ENCODE data around the gene OR1D5.
"Not testable (repeated sequence)": the region's sequence is repeated elsewhere in the genome, so short reads cannot be mapped to it uniquely, and the experiment has no call there.

Gene OR1D5

DNA sequence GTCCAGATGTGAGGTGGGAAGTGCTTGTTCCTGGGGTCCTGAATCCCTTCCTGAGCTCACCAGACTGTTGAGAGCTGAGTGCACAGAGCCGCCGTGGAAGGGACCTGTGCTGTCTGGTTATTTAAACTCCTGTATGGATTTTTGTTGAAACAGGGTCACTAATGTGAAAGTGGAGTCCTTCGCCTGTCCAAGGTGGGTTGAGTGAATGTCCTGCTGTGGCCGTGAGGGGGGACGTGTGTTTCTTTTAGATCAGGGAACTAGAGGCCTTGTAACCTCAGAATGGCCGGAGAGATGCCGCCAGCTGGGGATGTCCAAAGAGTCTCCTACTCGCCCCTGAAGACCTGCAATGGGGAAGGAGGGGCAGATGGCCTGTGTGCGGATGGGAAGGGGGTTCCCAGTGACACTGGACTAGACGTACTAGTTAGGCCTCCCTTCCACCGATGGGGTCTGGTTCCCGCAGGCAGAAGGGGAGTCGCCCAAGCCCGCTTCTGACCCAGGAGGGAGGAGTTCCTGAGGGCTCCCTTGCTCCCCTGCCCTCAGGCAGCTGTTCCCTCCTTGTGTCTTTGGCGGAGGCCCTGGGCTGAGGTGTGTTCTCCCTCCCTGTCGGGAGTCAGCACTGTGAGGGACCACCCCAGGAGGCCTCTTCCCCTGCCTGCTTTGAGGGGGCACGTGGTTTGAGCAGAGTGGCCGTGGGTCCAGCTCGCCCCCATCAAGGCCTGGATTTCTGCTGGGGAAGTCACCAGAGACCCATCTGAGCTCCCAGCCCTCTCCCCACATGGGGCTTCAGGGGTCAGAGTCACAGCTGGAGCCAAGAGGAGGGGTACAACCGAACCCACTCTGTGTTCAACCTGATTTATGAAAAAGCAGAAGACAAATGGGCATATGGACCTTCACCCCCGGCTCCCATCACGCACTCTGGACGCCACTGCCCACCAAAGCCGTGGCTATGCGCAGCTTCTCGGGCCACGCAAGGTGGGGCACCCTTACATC, 30.9 kb downstream of the OR1D5 start:
- no peak for DNase-seq (ENCODE audit: low read depth)

GRCh38 chr17:3030852-3031470, 32.4 kb downstream of the OR1D5 start:
- not testable (repeated sequence) for DNase-seq (ENCODE audit: low read depth)

DNA sequence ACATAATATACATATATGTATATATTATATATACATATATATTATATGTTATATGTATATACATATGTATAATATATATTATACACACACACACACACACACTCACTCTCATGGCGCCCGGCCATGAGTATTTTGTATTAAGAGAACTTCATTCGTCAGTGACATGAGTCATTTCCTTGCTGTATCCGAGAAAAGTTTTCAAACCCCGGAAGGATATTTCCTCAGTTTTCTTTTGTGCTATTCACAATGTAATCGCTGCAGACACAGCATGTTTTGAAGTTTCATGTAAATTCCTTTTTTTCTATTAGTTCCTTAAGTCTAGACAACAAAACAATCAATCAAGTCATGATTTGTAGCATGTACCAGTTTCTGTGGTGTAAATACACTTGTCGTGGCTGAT, 33.3 kb downstream of the OR1D5 start:
- DNase-seq (ENCODE audit: low read depth), result no peak

GRCh38 chr17:3029213-3029913, 34.0 kb downstream of the OR1D5 start:
- DNase-seq (ENCODE audit: low read depth), result no peak

DNA sequence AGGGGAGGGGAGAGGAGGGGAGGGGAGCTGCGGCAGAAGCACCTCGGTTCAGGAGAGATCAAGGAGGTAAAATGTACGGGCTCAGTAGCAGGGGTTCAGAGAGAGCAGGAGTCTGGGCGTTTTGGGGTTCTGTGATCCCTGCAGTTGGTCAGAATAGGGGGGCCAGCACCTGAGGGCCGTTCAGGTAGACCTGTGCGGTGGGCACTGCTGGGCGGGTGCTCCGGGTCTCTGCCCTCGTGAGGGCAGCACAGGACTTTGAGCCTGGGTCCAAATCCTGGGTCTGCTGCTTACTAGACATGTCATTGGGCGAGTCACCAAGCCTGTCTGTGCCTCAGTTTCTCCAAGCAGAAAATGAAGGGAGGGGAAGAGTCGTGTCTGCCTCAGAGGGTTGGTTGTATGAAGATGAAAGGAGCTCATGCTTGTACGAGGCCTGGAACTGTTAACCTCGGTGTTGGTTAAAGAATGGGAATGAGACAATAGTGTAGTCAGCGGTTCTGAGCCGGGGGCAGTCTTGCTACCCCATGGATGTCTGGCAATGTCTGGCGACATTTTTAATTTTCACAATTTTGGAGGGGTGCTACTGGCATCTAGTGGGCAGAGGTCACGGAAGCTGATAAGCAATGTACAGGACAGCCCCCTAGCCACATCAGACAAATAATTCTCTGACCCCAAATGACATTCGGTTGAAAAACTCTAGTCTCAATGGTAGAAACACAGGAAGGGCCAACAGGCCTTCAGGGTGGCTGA, 35.4 kb downstream of the OR1D5 start:
- no peak for DNase-seq (ENCODE audit: low read depth)

GRCh38 chr17:3026856-3027751, 36.3 kb downstream of the OR1D5 start:
- DNase-seq (ENCODE audit: low read depth), result no peak

GRCh38 chr17:3026125-3026855, 37.1 kb downstream of the OR1D5 start:
- no peak for DNase-seq (ENCODE audit: low read depth)

DNA sequence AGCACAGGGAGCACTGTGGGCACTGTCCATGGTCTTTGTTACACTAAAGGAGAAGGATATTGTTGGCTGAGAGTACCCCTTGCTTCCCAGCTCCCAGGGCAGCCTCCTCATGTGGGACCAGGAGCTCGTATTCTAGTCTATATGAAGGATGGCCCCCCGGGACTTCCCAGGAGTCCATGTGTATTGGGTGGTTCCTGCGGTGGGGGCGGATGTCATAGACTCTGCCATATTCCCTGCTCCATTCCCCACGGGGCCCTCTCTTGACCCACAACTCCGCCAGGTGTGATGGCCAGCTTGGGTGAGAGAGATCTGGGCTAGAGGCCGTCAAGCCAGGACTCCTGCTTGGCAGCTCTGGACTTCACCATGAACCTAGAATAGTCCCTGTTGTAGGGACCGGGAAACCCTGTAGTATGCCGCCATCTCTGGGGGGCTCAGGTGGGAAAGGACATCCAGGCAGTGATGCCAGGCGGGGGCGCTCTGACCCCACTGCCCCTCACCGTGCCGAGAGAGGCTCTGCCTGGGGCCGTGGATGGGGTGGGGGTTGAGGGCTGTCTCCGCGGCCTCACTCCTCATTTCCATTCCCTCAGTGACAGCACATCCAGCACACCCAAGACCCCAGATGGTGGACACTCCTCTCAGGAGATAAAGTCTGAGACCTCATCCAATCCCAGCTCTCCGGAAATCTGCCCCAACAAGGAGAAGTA, 37.8 kb downstream of the OR1D5 start:
- no peak for DNase-seq (ENCODE audit: low read depth)

- DNase-seq (ENCODE audit: low read depth), result no peak
Measured at GRCh38 chr17:3024346-3024745, 39.1 kb downstream of the OR1D5 start.

DNA sequence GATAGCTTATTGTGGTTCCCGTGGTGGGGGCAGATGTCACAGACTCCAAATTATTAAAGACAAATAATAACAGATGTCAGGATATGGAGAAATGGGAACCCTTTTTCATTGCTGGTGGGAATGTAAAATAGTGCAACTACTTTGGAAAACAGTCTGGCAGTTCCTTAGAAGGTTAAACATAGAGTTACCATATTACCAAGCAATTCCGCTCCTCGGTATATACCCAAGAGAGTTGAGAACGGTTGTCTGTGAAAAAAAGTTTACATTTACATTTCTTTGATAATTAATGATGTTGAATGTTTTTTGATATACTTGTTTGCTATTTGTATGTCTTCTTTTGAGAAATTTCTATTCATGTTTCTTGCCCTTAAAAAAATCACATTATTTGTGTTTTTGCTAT, 41.2 kb downstream of the OR1D5 start:
- no peak for DNase-seq (ENCODE audit: low read depth)

GRCh38 chr17:3020381-3020780, 43.0 kb downstream of the OR1D5 start:
- DNase-seq (ENCODE audit: low read depth), result no peak

GRCh38 chr17:3019761-3020160, 43.6 kb downstream of the OR1D5 start:
- no peak for DNase-seq (ENCODE audit: low read depth)

- no peak for DNase-seq (ENCODE audit: low read depth)
Measured at GRCh38 chr17:3017936-3018335, 45.5 kb downstream of the OR1D5 start.

DNA sequence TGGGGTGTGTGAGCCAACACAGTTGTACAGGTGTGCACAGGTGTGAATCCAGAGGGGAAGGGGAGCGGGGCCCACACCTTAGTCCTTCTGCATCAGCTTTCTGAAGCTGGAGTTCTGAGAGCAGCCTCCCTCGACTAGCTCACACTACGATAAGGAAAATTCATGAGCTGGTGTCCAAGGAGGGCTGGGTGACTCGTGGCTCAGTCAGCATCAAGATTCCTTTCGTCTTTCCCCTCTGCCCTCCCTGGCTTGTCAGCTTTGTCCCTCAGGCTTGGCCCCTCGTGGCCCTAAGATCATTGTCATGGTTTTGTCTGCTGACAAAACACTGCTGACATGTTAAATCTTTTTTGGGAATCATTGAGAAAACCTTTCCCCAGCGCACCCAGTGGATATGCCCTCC, 47.5 kb downstream of the OR1D5 start:
- DNase-seq (ENCODE audit: low read depth), result no peak

- DNase-seq (ENCODE audit: low read depth), result peak; percentile 41
Measured at GRCh38 chr17:3012926-3013581, 50.4 kb downstream of the OR1D5 start.
